Measurements from ENCODE around the gene CCNJ. TPM values are rescaled to one million over a fixed set of nuclear protein-coding genes. Genes with fewer than 3 reads are reported as not detected.

The CCNJ gene
- total and polyA plus RNA-seq, 2 of the 13 experiments (the other 11 are each of a cell fraction or from before 2014, with no cell fraction given): 14.1 to 21.5 TPM

GRCh38 chr10:96092999-96093767, 49.8 kb downstream of the CCNJ start (continued):
- TF ChIP-seq HNF1B (CRISPR knock-in tag; IDR thresholded peaks at IDR 0.05) (no peak), ZNF446 (CRISPR knock-in tag; IDR thresholded peaks at IDR 0.05) (no peak), RFXAP (CRISPR knock-in tag; IDR thresholded peaks at IDR 0.05; ENCODE audit: borderline replicate concordance) (no peak), ZFP90 (CRISPR knock-in tag; IDR thresholded peaks at IDR 0.05; ENCODE audit: borderline replicate concordance) (no peak), ZNF550 (CRISPR knock-in tag; IDR thresholded peaks at IDR 0.05; ENCODE audit: borderline replicate concordance) (no peak), CREM (IDR thresholded peaks at IDR 0.05) (peak; percentile 56), CREM (CRISPR knock-in tag; IDR thresholded peaks at IDR 0.05) (no peak), PRDM10 (CRISPR knock-in tag; IDR thresholded peaks at IDR 0.05; ENCODE audit: low read depth) (peak; percentile 44; the same call in 1 of the 2 replicates), FOXK2 (IDR thresholded peaks at IDR 0.05) (no peak), PHF20 (CRISPR knock-in tag; IDR thresholded peaks at IDR 0.05) (no peak), ZNF207 (IDR thresholded peaks at IDR 0.05; ENCODE audit: borderline replicate concordance) (no peak), SP2 (CRISPR knock-in tag; IDR thresholded peaks at IDR 0.05) (no peak), ZNF619 (CRISPR knock-in tag; IDR thresholded peaks at IDR 0.05) (no peak), DRAP1 (CRISPR knock-in tag; IDR thresholded peaks at IDR 0.05) (no peak; the same call in 1 of the 2 replicates), ZNF83 (CRISPR knock-in tag; IDR thresholded peaks at IDR 0.05; ENCODE audit: borderline replicate concordance) (no peak), FOXP4 (CRISPR knock-in tag; IDR thresholded peaks at IDR 0.05) (peak; percentile 56; the same call in 1 of the 2 replicates), NFE2 (CRISPR knock-in tag; IDR thresholded peaks at IDR 0.05) (no peak)

Measured in HepG2 (cell line).